ENCODE measurements around the gene MED13L.

DNA sequence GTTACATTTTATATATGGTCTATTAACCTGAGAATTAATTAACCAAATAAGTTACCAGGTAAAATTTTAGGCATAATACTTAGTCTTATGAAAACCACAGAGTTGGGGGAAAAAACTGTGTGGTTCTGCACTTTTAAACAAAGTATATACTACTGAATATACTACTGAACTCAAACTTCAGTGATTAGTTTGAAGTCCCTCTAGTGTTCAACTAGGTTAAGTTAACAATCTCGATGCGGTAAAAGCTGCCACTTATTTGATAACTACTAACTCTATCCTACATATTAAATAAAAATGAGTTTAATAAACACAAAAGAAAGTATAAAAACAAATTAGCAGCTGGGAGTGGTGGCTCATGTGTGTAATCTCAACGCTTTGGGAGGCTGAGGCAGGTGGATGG lies 56.7 kb downstream of the MED13L start:
- TF ChIP-seq POLR2A (IDR thresholded peaks at IDR 0.05) = no peak
- TF ChIP-seq, protein P1, sequence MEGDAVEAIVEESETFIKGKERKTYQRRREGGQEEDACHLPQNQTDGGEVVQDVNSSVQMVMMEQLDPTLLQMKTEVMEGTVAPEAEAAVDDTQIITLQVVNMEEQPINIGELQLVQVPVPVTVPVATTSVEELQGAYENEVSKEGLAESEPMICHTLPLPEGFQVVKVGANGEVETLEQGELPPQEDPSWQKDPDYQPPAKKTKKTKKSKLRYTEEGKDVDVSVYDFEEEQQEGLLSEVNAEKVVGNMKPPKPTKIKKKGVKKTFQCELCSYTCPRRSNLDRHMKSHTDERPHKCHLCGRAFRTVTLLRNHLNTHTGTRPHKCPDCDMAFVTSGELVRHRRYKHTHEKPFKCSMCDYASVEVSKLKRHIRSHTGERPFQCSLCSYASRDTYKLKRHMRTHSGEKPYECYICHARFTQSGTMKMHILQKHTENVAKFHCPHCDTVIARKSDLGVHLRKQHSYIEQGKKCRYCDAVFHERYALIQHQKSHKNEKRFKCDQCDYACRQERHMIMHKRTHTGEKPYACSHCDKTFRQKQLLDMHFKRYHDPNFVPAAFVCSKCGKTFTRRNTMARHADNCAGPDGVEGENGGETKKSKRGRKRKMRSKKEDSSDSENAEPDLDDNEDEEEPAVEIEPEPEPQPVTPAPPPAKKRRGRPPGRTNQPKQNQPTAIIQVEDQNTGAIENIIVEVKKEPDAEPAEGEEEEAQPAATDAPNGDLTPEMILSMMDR (IDR thresholded peaks at IDR 0.05) = no peak

Data from thyroid gland (tissue), 4 donors.